ENCODE results near the gene SLC24A3. TPM values are rescaled to one million over a fixed set of nuclear protein-coding genes. Genes with fewer than 3 reads are reported as not detected.

Gene SLC24A3
- total and polyA plus RNA-seq, 4 donors = 1.9 to 8.4 (median 5.8) TPM

DNA sequence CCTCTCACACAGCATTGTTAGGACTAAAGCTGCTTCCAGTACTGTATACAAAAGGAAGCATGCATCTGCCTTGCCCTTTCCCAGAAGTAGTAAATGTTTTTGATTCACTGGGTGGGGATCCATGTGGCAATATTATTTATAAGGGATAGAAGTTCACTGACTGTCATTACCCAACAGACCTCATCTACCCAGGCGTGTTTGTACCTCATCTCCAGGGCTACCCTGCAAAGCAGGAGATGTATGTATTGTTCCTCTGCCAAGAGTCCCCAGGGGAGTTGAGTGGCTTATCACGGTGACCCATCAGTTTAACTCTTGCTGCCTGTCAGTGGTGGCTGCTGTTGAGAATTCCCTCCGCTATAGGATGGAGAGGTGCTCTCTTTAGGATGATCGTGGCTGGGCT, 42.5 kb downstream of the SLC24A3 start:
- Histone ChIP-seq H3K9me3 (ENCODE audit: control insufficient read depth in 4 of 4, insufficient read depth in 3 of 4, low read length in 3 of 4) (no peaks in the 10 kb centered on the region), H3K27me3 (ENCODE audit: control insufficient read depth in 3 of 3, insufficient read depth in 3 of 3, low read length in 2 of 3) (no peaks in the 10 kb centered on the region), H3K36me3 (ENCODE audit: control insufficient read depth in 4 of 4, insufficient read depth in 4 of 4, low read length in 4 of 4) (no peaks in the 10 kb centered on the region), H3K4me3 (no peak overlapping the region), H3K4me1 (ENCODE audit: control insufficient read depth in 5 of 5, insufficient read depth in 5 of 5, low read length in 5 of 5) (peaks cover 3 to 16% (median 7%) of the 10 kb centered on the region in 5 donors), H3K27ac (ENCODE audit: low read depth in 1 of 2, low read length in 1 of 2) (no peak overlapping the region), H3K9ac (ENCODE audit: insufficient read depth in 1 of 2, low read length in 2 of 2) (no peak overlapping the region)
- TF ChIP-seq, protein P1, sequence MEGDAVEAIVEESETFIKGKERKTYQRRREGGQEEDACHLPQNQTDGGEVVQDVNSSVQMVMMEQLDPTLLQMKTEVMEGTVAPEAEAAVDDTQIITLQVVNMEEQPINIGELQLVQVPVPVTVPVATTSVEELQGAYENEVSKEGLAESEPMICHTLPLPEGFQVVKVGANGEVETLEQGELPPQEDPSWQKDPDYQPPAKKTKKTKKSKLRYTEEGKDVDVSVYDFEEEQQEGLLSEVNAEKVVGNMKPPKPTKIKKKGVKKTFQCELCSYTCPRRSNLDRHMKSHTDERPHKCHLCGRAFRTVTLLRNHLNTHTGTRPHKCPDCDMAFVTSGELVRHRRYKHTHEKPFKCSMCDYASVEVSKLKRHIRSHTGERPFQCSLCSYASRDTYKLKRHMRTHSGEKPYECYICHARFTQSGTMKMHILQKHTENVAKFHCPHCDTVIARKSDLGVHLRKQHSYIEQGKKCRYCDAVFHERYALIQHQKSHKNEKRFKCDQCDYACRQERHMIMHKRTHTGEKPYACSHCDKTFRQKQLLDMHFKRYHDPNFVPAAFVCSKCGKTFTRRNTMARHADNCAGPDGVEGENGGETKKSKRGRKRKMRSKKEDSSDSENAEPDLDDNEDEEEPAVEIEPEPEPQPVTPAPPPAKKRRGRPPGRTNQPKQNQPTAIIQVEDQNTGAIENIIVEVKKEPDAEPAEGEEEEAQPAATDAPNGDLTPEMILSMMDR (IDR thresholded peaks at IDR 0.05; ENCODE audit: control extremely low read depth, extremely low read depth) = no peak
- DNase-seq (no peak), ATAC-seq (ENCODE audit: insufficient read depth, low FRiP score) (no peak)
- WGBS, 2 donors = 55 to 88% methylated on average over 4 of the region's 4 CpGs

DNA sequence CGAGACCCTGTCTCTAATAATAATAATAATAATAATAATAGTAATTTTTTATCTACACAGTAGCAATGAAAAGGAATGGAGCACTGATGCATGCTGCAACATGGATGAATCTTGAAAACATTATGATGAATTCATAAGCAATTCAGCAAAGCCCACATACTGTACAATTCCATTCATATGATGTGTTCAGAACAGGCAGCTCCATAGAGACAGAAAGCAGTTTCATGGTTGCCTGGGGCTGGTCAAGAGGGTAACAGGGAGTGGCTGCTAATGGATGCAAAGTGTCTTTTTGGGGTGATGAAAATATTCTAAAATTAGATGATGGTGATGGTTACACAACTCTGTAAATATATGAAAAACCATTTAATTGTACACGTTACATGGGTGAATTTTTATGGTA, 43.6 kb downstream of the SLC24A3 start:
- H3K4me3 ChIP-seq = no peak overlapping the region
- TF ChIP-seq, protein P1 (IDR thresholded peaks at IDR 0.05; ENCODE audit: control extremely low read depth, extremely low read depth) = no peak

DNA sequence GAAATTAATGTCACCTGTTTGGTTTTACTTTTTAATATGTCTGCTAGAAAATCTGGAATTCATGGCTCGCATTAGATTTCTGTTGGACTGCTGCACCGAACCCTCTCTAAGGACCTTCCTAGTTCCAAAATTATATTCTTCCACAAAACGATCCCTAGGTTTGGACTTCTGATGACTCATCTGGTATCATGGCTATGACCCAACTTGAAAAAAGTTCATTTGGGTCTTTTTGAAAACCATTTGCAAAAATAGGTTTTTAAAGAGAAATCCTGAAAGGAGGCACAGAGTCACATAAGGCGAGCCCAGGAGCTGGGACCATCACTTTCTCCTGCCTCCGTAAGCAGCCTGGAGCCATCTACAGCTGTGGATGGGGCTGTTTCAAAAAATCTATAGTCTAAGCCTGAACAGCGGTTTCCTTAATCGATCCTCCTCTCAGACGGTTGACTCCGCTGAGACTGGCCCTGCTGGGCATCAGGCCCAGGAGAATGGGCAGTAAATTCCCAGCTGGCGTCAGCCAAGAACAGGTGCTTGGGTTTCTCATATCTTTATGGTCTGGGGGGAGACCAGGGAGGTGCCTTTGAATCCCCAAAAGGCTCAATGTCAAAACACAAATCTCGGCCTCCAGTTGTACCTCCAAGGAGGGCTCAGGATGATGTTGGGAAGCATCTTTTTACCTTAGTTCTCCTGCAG, 44.6 kb downstream of the SLC24A3 start:
- peaks cover 0 to 2% (median 0%) of the 10 kb centered on the region in 4 donors for H3K9me3 ChIP-seq (ENCODE audit: control insufficient read depth in 4 of 4, insufficient read depth in 3 of 4, low read length in 3 of 4)
- DNase-seq (no peak), ATAC-seq (ENCODE audit: insufficient read depth, low FRiP score) (no peak)
- no peak overlapping the region for H3K4me3 ChIP-seq
- H3K27ac ChIP-seq (ENCODE audit: low read depth in 1 of 2, low read length in 1 of 2) = no peak overlapping the region
- 89 to 93% methylated on average over 11 of the region's 11 CpGs for WGBS, 2 donors
- peaks cover 3 to 12% (median 4%) of the 10 kb centered on the region in 5 donors for H3K4me1 ChIP-seq (ENCODE audit: control insufficient read depth in 5 of 5, insufficient read depth in 5 of 5, low read length in 5 of 5)
- H3K9ac ChIP-seq (ENCODE audit: insufficient read depth in 1 of 2, low read length in 2 of 2) = no peak overlapping the region
- TF ChIP-seq, protein P1 (IDR thresholded peaks at IDR 0.05; ENCODE audit: control extremely low read depth, extremely low read depth) = no peak
- no peaks in the 10 kb centered on the region for H3K36me3 ChIP-seq (ENCODE audit: control insufficient read depth in 4 of 4, insufficient read depth in 4 of 4, low read length in 4 of 4)
- H3K27me3 ChIP-seq (ENCODE audit: control insufficient read depth in 3 of 3, insufficient read depth in 3 of 3, low read length in 2 of 3) = no peaks in the 10 kb centered on the region

More for the DNA sequence above, 43.6 kb downstream of the SLC24A3 start:
- DNase-seq (no peak), ATAC-seq (ENCODE audit: insufficient read depth, low FRiP score) (no peak)
- H3K27ac ChIP-seq (ENCODE audit: low read depth in 1 of 2, low read length in 1 of 2) = no peak overlapping the region
- peaks cover 3 to 16% (median 7%) of the 10 kb centered on the region in 5 donors for H3K4me1 ChIP-seq (ENCODE audit: control insufficient read depth in 5 of 5, insufficient read depth in 5 of 5, low read length in 5 of 5)
- no peak overlapping the region for H3K9ac ChIP-seq (ENCODE audit: insufficient read depth in 1 of 2, low read length in 2 of 2)
- WGBS, 2 donors = 82 to 83% methylated on average over 2 of the region's 2 CpGs
- no peaks in the 10 kb centered on the region for H3K27me3 ChIP-seq (ENCODE audit: control insufficient read depth in 3 of 3, insufficient read depth in 3 of 3, low read length in 2 of 3)
- H3K9me3 ChIP-seq (ENCODE audit: control insufficient read depth in 4 of 4, insufficient read depth in 3 of 4, low read length in 3 of 4) = peaks cover 0 to 2% (median 0%) of the 10 kb centered on the region in 4 donors
- no peaks in the 10 kb centered on the region for H3K36me3 ChIP-seq (ENCODE audit: control insufficient read depth in 4 of 4, insufficient read depth in 4 of 4, low read length in 4 of 4)

Measured in lung (tissue), 12 donors.